Epithelial cell of esophagus (primary cell): ENCODE data around the gene HOXD13.

Source experiments
- DNase-seq: peaks from one replicate; pipeline ENCODE4 v3.0.0; 2010; ENCODE audit warnings: low read depth
- H3K4me3 ChIP-seq: 2 replicates; pipeline ENCODE4 v1.5.1; 2011; ENCODE audit warnings: mild to moderate bottlenecking, low read length, control low read depth
- TF ChIP-seq, protein P1 (sequence below): IDR thresholded peaks from 2 replicates; pipeline ENCODE4 v1.5.1; 2011; ENCODE audit warnings: low read depth, mild to moderate bottlenecking, low read length, control low read depth, inconsistent platforms; ENCODE audit not compliant: insufficient read depth; ENCODE audit errors: missing control alignments

The HOXD13 gene

DNA sequence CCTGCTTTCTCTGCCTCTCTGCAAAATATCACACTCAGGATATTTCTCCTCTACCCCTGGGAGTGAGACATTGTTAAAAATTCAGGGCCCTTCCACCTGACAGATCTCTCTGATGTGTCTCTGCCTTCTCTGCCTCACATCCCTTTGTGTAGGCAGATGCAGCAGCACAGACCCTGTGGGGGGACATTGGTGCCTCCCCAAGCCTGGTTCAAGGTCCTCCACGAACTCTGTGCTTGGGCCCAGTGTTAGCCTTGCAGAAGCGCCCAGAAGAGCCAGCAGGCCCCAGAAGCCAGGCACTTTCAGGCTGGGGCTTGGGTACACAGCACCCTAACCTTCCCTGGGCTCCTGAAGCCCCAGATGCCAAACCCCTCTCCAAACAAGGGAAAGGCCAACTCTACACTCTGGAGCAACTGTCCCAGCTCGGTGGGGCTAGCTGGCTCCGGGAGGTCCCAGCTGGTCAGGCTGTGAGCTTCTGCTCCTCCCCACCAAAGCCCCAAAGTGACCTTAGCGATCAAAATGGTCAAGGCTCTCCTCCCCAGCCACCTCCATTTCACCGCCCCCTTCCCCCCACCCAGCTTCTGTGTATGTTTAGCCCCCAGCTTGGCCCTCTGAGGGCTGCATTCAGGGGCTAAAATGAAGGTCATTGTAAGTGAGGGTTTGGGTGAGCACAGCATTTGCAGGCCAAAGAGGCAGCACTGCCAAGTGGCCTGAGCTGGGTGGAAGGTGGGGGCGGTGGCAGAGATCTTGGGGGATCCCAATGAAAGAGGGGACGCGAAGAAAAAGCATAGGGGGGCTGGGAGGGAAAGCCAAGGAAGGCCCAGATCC lies 32.6 kb downstream of the HOXD13 start:
- no peak for DNase-seq
- H3K4me3 ChIP-seq: no peak overlapping the region
- TF ChIP-seq, protein P1, sequence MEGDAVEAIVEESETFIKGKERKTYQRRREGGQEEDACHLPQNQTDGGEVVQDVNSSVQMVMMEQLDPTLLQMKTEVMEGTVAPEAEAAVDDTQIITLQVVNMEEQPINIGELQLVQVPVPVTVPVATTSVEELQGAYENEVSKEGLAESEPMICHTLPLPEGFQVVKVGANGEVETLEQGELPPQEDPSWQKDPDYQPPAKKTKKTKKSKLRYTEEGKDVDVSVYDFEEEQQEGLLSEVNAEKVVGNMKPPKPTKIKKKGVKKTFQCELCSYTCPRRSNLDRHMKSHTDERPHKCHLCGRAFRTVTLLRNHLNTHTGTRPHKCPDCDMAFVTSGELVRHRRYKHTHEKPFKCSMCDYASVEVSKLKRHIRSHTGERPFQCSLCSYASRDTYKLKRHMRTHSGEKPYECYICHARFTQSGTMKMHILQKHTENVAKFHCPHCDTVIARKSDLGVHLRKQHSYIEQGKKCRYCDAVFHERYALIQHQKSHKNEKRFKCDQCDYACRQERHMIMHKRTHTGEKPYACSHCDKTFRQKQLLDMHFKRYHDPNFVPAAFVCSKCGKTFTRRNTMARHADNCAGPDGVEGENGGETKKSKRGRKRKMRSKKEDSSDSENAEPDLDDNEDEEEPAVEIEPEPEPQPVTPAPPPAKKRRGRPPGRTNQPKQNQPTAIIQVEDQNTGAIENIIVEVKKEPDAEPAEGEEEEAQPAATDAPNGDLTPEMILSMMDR: no peak

DNA sequence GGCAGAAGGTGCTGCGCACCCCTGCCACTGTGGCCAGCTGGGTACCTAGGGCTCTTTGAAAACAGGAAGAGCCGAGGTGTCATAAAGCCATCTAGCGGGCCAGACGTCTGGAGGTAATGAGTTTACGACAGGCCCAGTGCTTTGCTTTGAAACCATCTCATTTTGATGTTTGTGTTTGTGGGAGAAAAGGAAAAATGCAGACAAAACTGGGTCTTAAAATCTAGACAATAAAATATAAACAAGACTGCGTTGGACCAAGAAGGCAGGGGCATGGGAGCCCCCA lies 33.2 kb downstream of the HOXD13 start:
- TF ChIP-seq, protein P1: no peak
- no peak overlapping the region for H3K4me3 ChIP-seq
- no peak for DNase-seq

DNA sequence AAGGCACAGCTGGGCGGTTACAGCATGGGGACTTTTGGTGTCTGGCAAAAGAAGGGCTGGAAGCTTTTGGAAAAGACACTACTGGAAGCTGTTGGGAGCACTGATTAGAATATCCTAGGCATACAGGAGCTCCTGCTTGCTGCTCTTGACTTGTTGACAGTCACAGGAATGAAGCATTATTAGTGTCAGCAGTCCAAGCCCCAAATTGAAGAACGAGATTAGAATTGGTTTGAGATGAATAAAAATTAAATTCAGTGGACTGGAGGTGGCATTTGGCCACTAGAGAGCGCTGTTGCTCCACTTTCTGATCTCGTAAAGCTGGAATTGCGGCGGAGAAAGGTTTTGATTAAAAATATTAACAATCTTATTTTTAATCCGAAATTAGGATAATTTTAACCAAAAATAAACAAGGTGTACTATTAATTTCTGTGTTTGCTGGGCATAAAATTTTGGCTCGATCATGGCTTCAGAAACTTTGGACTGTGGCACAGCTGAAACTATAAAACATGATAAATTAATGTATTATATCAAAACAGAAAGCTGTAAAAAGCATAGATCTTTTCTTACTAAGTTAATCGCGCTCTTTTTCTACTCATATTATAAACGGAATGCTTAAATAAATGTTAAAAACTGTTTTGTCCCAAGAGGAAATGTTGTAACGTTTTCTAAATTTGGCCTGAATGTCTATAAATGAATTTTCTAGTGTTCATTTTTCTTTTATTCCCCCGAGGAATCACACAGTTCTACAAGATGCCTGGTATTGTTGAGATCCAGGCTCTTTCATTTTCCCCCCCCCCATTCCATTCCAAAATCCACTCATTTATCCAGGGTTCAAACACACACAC lies 34.6 kb downstream of the HOXD13 start:
- DNase-seq: peak; percentile 61
- no peak overlapping the region for H3K4me3 ChIP-seq
- TF ChIP-seq, protein P1: peak; percentile 69

DNA sequence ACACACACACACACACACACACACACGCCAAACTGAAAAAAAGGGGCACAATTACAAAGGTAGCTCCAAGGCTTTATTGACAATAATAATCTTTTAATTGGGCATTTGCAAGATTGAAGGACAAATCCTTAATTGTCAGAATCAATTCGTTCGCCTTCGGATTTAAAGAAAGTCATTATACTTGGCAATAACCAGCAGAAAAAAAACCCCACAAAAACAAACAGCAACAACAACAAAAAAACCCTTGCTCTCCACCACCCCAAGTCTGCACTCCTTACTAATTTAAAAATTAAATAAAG lies 35.2 kb downstream of the HOXD13 start:
- TF ChIP-seq, protein P1: no peak
- no peak overlapping the region for H3K4me3 ChIP-seq
- DNase-seq: no peak

DNA sequence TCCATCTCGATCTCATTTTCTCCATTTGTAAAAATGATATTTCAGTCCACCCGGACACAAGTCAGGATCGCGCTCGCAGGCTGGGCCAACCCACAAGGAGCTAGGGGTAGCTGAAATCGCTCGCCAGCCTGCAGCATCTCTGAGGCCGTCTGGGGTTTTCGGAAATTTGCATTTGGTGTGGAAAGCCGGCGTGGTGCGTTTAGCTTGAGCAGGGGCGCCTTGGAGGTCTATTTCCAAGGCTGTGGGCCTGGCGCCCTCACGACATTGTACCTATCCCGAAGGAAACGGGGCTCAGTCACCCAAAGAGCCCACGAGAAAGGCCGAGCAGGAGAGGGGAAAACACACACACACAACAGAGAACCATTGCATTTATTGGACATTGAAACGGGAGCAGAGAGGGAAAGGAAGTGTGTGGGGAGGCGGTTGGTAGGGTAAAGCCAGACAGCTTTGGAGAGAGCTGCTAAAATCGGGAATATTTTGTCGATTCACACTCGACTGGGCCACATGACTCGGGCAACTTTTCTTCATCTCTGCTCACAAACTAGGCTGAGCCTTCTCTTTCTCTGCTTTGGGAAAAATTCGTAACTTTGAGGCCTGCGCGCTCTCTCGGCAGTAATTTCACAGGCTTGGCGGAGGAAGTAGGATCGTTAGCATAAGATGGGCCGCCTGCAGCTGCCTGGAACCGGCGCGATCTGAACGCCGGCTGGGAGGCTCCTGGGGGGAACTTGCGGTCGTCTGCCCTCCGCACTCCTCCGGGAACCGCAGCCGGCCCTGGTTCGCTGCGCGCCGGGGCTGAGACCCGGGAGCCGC lies 35.9 kb downstream of the HOXD13 start:
- TF ChIP-seq, protein P1: no peak
- no peak for DNase-seq
- H3K4me3 ChIP-seq: no peak overlapping the region

DNA sequence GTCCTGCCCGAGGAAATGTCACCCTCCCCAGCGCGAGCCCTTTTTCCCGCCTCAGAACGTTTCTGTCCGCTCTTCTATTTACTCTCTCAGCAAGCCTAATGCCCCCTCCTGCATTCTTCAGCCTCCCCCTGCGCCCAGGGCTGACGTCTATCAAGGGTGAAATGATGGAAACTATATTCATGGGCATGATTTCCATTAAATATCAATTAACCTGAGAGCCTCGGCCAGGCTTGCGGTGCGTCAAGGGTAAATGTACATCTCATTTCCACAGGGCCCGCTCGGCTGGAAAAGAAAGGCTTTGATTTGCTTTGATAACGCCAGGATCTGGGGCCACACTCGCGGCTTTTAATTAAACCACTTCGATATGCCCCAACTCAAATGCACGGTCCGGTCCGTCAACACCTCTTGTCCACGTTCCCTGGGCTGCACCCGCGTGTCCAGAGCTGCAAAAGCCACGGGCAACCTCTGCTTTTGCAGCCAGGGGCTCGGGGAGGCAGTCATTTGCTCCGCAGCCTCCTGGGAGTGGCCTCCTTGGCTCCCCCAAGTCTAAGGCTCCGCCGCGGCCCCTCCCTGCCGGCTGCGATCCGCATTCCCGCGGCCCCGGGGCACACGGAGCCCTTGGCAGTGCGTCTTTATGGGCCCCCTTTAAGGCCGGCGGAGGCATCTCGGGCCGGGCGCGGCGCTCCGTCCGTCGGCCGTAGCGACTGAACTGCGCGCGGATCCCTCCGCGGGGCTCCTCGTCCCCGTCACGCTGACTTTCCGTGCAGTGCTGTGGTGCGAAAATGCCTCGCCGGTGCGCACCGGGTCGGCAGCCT lies 36.7 kb downstream of the HOXD13 start, which contains the start of gene HOXD8:
HOXD8 (plus strand) TSS at position 724 of the 815 bp plus-strand sequence. CDS start 662 bp downstream, outside the sequence.
- no peak within 1 kb of the TSS for H3K4me3 ChIP-seq

More for the DNA sequence above, 36.7 kb downstream of the HOXD13 start, which contains the start of gene HOXD8:
- DNase-seq: peak; percentile 19
- TF ChIP-seq, protein P1: no peak
